A673 (cell line): Measurements from ENCODE around the gene BAHD1.

Experiments used
- EZH2 ChIP-seq: fragments of 200-600 bp; sonication (generic); IDR thresholded peaks from 2 replicates; pipeline ENCODE4 v1.6.1; 2017; ENCODE audit warnings: borderline replicate concordance, low read depth, mild to moderate bottlenecking, mixed read lengths, antibody characterized with exemption, low read length; ENCODE audit not compliant: poor library complexity, severe bottlenecking
- TF ChIP-seq, protein P1 (sequence below): fragments of 300-800, 200-600 bp; sonication (generic); conservative IDR thresholded peaks from 2 replicates; pipeline ENCODE4 v1.5.1; 2017; ENCODE audit warnings: low read depth, mild to moderate bottlenecking, antibody characterized with exemption, low read length, moderate library complexity, mixed read lengths

DNA sequence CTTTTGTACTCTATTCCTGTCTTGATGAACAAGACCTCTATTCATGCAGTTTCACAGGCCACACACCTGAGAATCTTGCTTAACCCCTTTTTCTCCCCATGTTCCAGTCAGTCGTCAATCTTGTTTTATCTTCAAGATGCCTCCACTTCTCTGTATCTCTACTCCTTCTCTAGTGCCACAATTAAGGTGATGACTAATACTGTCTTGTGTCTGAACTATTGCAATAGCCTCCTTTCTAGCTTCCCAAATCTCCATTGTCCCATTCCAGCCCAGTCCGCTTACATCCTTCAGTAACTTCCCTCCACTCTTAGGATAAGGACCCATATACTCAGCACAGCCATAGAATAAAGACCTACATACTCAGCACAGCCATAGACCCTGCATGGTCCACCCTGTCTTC is 54.8 kb downstream of the BAHD1 start:
- no peak for TF ChIP-seq EZH2
- TF ChIP-seq, protein P1, sequence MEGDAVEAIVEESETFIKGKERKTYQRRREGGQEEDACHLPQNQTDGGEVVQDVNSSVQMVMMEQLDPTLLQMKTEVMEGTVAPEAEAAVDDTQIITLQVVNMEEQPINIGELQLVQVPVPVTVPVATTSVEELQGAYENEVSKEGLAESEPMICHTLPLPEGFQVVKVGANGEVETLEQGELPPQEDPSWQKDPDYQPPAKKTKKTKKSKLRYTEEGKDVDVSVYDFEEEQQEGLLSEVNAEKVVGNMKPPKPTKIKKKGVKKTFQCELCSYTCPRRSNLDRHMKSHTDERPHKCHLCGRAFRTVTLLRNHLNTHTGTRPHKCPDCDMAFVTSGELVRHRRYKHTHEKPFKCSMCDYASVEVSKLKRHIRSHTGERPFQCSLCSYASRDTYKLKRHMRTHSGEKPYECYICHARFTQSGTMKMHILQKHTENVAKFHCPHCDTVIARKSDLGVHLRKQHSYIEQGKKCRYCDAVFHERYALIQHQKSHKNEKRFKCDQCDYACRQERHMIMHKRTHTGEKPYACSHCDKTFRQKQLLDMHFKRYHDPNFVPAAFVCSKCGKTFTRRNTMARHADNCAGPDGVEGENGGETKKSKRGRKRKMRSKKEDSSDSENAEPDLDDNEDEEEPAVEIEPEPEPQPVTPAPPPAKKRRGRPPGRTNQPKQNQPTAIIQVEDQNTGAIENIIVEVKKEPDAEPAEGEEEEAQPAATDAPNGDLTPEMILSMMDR = no peak
